Tibial nerve (tissue), 3 donors: ENCODE results near the gene LATS2.

Experiments used
- EP300 ChIP-seq, 2 donors: sonication (generic); formaldehyde crosslinking; IDR thresholded peaks; one replicate each; pipeline ENCODE4 v1.6.1; 2017; ENCODE audit warnings: antibody characterized with exemption in 2 of 2, mild to moderate bottlenecking in 1 of 2
- POLR2A ChIP-seq, 2 donors: fragments of 450-650 bp; IDR thresholded peaks; one replicate each; pipeline ENCODE4 v1.6.1; 2017; ENCODE audit warnings: antibody characterized with exemption in 2 of 2, mild to moderate bottlenecking in 2 of 2, moderate library complexity in 2 of 2

- no peak for TF ChIP-seq EP300 (IDR thresholded peaks at IDR 0.05)
- no peak for TF ChIP-seq POLR2A (IDR thresholded peaks at IDR 0.05)
Observed at GRCh38 chr13:21077076-21077787, 15.8 kb upstream of the LATS2 start.
